K562 (cell line): ENCODE measurements around the gene CRIP1. TPM values are rescaled to one million over a fixed set of nuclear protein-coding genes. Genes with fewer than 3 reads are reported as not detected.

Experiments
- ARNT ChIP-seq, 2 experiments: fragments of 450-650 bp; IDR thresholded peaks; 2 replicates each; pipeline ENCODE4 v1.6.1; 2016; ENCODE audit warnings: mild to moderate bottlenecking in 1 of 2
- BACH1 ChIP-seq: fragments of 200-800 bp; sonication (Bioruptor generic); IDR thresholded peaks from 2 replicates; pipeline ENCODE4 v1.6.1; 2016; ENCODE audit warnings: missing genetic modification characterization, missing compliant biosample characterization
- BCLAF1 ChIP-seq, 2 experiments: fragments of 450-650 bp in 1 of 2; IDR thresholded peaks; 2 replicates each; pipeline ENCODE4 v1.6.1; 2011 to 2017; ENCODE audit warnings: low read depth in 2 of 2, antibody characterized with exemption in 1 of 2, borderline replicate concordance in 1 of 2, low read length in 1 of 2, mild to moderate bottlenecking in 1 of 2, mixed read lengths in 1 of 2; ENCODE audit not compliant: control insufficient read depth in 1 of 2
- CXXC5 ChIP-seq: fragments of 250-450 bp; sonication (Bioruptor Pico); IDR thresholded peaks from 2 replicates; pipeline ENCODE4 v1.8.0; 2022; ENCODE audit warnings: inconsistent platforms, mild to moderate bottlenecking, moderate library complexity
- ETV5 ChIP-seq: sonication (generic); formaldehyde crosslinking; IDR thresholded peaks from 2 replicates; pipeline ENCODE4 v1.4.0; 2020; ENCODE audit warnings: low read depth, mild to moderate bottlenecking, missing genetic modification reagents
- FOXJ3 ChIP-seq: sonication (generic); formaldehyde crosslinking; IDR thresholded peaks from 2 replicates; pipeline ENCODE4 v1.4.0; 2020; ENCODE audit warnings: mild to moderate bottlenecking, missing genetic modification reagents
- HNRNPH1 ChIP-seq: fragments of 200-400 bp; formaldehyde crosslinking; optimal IDR thresholded peaks from 2 replicates; pipeline ENCODE3; 2017; ENCODE audit warnings: low read depth, mild to moderate bottlenecking, low read length, moderate library complexity
- MAFF ChIP-seq: IDR thresholded peaks from 2 replicates; pipeline ENCODE4 v1.6.1; 2012; ENCODE audit warnings: low read length, improper control_type of control experiment
- MAX ChIP-seq: sonication (generic); formaldehyde crosslinking; IDR thresholded peaks from 2 replicates; pipeline ENCODE4 v1.9.0; 2022; ENCODE audit warnings: mild to moderate bottlenecking, missing genetic modification reagents
- NCOA1 ChIP-seq: fragments of 450-650 bp; IDR thresholded peaks from 2 replicates; pipeline ENCODE4 v1.6.1; 2016; ENCODE audit warnings: low read depth
- NCOA6 ChIP-seq: fragments of 450-650 bp; IDR thresholded peaks from 2 replicates; pipeline ENCODE4 v1.6.1; 2017; ENCODE audit warnings: mild to moderate bottlenecking
- NR0B1 ChIP-seq: fragments of 450-650 bp; IDR thresholded peaks from one replicate; pipeline ENCODE4 v1.6.1; 2018; ENCODE audit warnings: mild to moderate bottlenecking, moderate library complexity; ENCODE audit not compliant: partially characterized antibody
- RNF2 ChIP-seq: sonication (generic); IDR thresholded peaks from 2 replicates; pipeline ENCODE4 v1.6.1; 2016
- SIX5 ChIP-seq, 2 experiments: IDR thresholded peaks; 2 replicates each; pipeline ENCODE4 v1.6.1; 2011; ENCODE audit warnings: low read length in 2 of 2, borderline replicate concordance in 1 of 2, low read depth in 1 of 2, mild to moderate bottlenecking in 1 of 2, moderate library complexity in 1 of 2; ENCODE audit not compliant: insufficient read depth in 1 of 2
- SREBF2 ChIP-seq: sonication (generic); formaldehyde crosslinking; IDR thresholded peaks from 2 replicates; pipeline ENCODE4 v1.4.0; 2020; ENCODE audit warnings: mild to moderate bottlenecking, missing genetic modification reagents
- TEAD1 ChIP-seq, 2 experiments: fragments of 450-650 bp in 1 of 2; sonication (generic) in 1 of 2; formaldehyde crosslinking; IDR thresholded peaks; 2 replicates each; pipeline versions ENCODE4 v1.4.0 to v1.8.0; 2020 to 2022; ENCODE audit warnings: mild to moderate bottlenecking in 2 of 2, missing genetic modification reagents in 1 of 2
- TOE1 ChIP-seq, 2 experiments: fragments of 450-650 bp in 1 of 2; sonication (generic) in 1 of 2; formaldehyde crosslinking in 1 of 2; IDR thresholded peaks; 2 replicates each; pipeline versions ENCODE4 v1.7.1 to v1.8.0; 2016 to 2022; ENCODE audit warnings: borderline replicate concordance in 2 of 2, mild to moderate bottlenecking in 2 of 2, antibody characterized with exemption in 1 of 2, inconsistent platforms in 1 of 2, low read depth in 1 of 2, missing genetic modification reagents in 1 of 2, moderate library complexity in 1 of 2
- TRIM25 ChIP-seq: fragments of 450-650 bp; IDR thresholded peaks from 2 replicates; pipeline ENCODE4 v1.7.0; 2016; ENCODE audit warnings: borderline replicate concordance
- ZNF395 ChIP-seq: fragments of 200-800 bp; sonication (Bioruptor generic); IDR thresholded peaks from 2 replicates; pipeline ENCODE4 v1.6.1; 2017; ENCODE audit warnings: missing genetic modification characterization, missing compliant biosample characterization
- polyA plus RNA-seq, 8 experiments: library from polyadenylated mRNA; depleted of rRNA in 4 of 8; stranded (reverse) in 5 of 8; unstranded in 3 of 8; fragments of >200 nt; fragmentation: Nextera tagmentation in 2 of 8; fragmentation: Illumina TruSeq in 1 of 8; extraction: Ambion mirVana in 2 of 8; extraction: Trizol in 1 of 8; gene quantifications; 2 replicates each; pipeline versions ENCODE4 v1.2.1 to v1.2.3, GENCODE V29; 2011 to 2014; ENCODE audit warnings: inconsistent platforms in 1 of 8, missing spikeins in 1 of 8
- total RNA-seq, 7 experiments: library from RNA; depleted of rRNA in 6 of 7; stranded (reverse); fragments of >200 nt in 6 of 7; fragmentation: Illumina TruSeq in 2 of 7; extraction: Trizol in 2 of 7; gene quantifications; 2 replicates each; pipeline versions ENCODE4 v1.2.1 to v1.2.3, GENCODE V29; 2011 to 2021; ENCODE audit warnings: low replicate concordance in 1 of 7

Gene CRIP1
- total and polyA plus RNA-seq, 9 of the 15 experiments (the other 6 are each of a cell fraction or from before 2014, with no cell fraction given), result 0.11 to 0.58 (median 0.14) TPM; not detected in 6

- TF ChIP-seq TEAD1 (CRISPR knock-in tag; IDR thresholded peaks at IDR 0.05) (no peak), TOE1 (IDR thresholded peaks at IDR 0.05; ENCODE audit: borderline replicate concordance) (no peak), TOE1 (CRISPR knock-in tag; IDR thresholded peaks at IDR 0.05; ENCODE audit: borderline replicate concordance, low read depth) (no peak), MAFF (no peak), ETV5 (CRISPR knock-in tag) (no peak), NCOA6 (no peak), BACH1 (no peak), CXXC5 (CRISPR knock-in tag) (no peak), SIX5 (IDR thresholded peaks at IDR 0.05; ENCODE audit: borderline replicate concordance in 1 of 2, insufficient read depth in 1 of 2, low read depth in 1 of 2, low read length in 2 of 2) (no peak), NR0B1 (no peak), FOXJ3 (peak; percentile 63; the same call in 1 of the 2 replicates), SREBF2 (no peak), HNRNPH1 (no peak), ZNF395 (no peak), BCLAF1 (IDR thresholded peaks at IDR 0.05; ENCODE audit: borderline replicate concordance in 1 of 2, control insufficient read depth in 1 of 2, low read depth in 2 of 2, low read length in 1 of 2) (no peak), MAX (CRISPR knock-in tag) (0 out of 2 replicates have a peak, but pooled peaks have one; percentile 16), NCOA1 (no peak), RNF2 (no peak), ARNT (IDR thresholded peaks at IDR 0.05) (no peak), TRIM25 (no peak)
Observed at GRCh38 chr14:105473677-105474482, 12.8 kb upstream of the CRIP1 start (continued).
